Adrenal gland (tissue), 5 donors: ENCODE results near the gene KLHL3.

ENCODE experiments used
- POLR2A ChIP-seq, 2 donors: fragments of 450-650 bp; IDR thresholded peaks; one replicate each; pipeline ENCODE4 v1.6.1; 2017; ENCODE audit warnings: antibody characterized with exemption in 2 of 2, mild to moderate bottlenecking in 2 of 2, moderate library complexity in 1 of 2
- TF ChIP-seq, protein P1 (sequence below), 6 experiments: fragments of 450-650 bp in 4 of 6; fragments of 200-600 bp in 2 of 6; sonication (generic) in 1 of 6; IDR thresholded peaks; 1 replicate in 5 of 6; 2 replicates in 1 of 6; pipeline versions ENCODE4 v1.5.1 to v1.8.0; 2016 to 2021; ENCODE audit warnings: antibody characterized with exemption in 6 of 6, mild to moderate bottlenecking in 2 of 6, moderate library complexity in 1 of 6
- donor health status: DM: no; HTN: no; CAD: no.

DNA sequence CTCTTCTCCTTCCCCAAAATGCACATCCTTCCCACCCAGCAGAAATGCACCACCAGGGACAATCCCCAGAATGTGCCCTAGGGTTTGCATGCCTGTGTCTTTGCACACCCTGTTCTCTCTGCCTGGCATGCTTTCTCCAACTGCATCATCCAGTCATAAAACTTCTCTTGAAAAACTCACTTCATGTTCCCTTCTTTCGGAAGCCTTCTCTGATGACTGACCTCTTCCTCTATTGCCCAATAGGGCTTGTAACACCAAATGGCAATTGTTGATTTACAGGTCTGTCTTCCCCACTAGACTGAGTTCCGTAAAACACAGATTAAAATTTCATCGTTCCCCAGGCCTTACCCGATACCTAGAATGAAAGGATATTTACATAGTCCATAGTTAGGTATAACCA is 153.7 kb downstream of the KLHL3 start:
- TF ChIP-seq, protein P1, sequence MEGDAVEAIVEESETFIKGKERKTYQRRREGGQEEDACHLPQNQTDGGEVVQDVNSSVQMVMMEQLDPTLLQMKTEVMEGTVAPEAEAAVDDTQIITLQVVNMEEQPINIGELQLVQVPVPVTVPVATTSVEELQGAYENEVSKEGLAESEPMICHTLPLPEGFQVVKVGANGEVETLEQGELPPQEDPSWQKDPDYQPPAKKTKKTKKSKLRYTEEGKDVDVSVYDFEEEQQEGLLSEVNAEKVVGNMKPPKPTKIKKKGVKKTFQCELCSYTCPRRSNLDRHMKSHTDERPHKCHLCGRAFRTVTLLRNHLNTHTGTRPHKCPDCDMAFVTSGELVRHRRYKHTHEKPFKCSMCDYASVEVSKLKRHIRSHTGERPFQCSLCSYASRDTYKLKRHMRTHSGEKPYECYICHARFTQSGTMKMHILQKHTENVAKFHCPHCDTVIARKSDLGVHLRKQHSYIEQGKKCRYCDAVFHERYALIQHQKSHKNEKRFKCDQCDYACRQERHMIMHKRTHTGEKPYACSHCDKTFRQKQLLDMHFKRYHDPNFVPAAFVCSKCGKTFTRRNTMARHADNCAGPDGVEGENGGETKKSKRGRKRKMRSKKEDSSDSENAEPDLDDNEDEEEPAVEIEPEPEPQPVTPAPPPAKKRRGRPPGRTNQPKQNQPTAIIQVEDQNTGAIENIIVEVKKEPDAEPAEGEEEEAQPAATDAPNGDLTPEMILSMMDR (IDR thresholded peaks at IDR 0.05), result no peak
- no peak for TF ChIP-seq POLR2A (IDR thresholded peaks at IDR 0.05)
